HG03095 (cell line): Measurements from ENCODE around the gene BCL2L1.

ENCODE experiments used
- ATAC-seq: cut with Tn5 transposase; IDR thresholded peaks from one replicate; pipeline ENCODE4 v1.9.1; 2021; ENCODE audit warnings: moderate library complexity; ENCODE audit not compliant: unreplicated experiment

BCL2L1 gene

GRCh38 chr20:31710423-31711108 lies 12.1 kb downstream of the BCL2L1 start:
- ATAC-seq = no peak

- no peak for ATAC-seq
Observed at GRCh38 chr20:31709939-31710338, 12.7 kb downstream of the BCL2L1 start.

GRCh38 chr20:31708736-31709534 lies 13.7 kb downstream of the BCL2L1 start:
- ATAC-seq = no peak

GRCh38 chr20:31707994-31708735 lies 14.5 kb downstream of the BCL2L1 start:
- no peak for ATAC-seq

GRCh38 chr20:31707258-31707615 lies 15.4 kb downstream of the BCL2L1 start:
- ATAC-seq = no peak

GRCh38 chr20:31706607-31707257 lies 15.9 kb downstream of the BCL2L1 start:
- ATAC-seq = no peak

- ATAC-seq = peak; percentile 87
Observed at GRCh38 chr20:31705598-31706597, 16.8 kb downstream of the BCL2L1 start.

- ATAC-seq = no peak
Observed at GRCh38 chr20:31705191-31705590, 17.5 kb downstream of the BCL2L1 start.

- no peak for ATAC-seq
Observed at GRCh38 chr20:31704225-31705119, 18.2 kb downstream of the BCL2L1 start.

- ATAC-seq = no peak
Observed at GRCh38 chr20:31701591-31701990, 21.1 kb downstream of the BCL2L1 start.

GRCh38 chr20:31700747-31701146 lies 21.9 kb downstream of the BCL2L1 start:
- no peak for ATAC-seq

- no peak for ATAC-seq
Observed at GRCh38 chr20:31699801-31700728, 22.6 kb downstream of the BCL2L1 start.

- peak; percentile 97 for ATAC-seq
Observed at GRCh38 chr20:31698803-31699718, 23.6 kb downstream of the BCL2L1 start.

GRCh38 chr20:31698243-31698802 lies 24.3 kb downstream of the BCL2L1 start:
- ATAC-seq = no peak

- no peak for ATAC-seq
Observed at GRCh38 chr20:31695849-31696804, 26.5 kb downstream of the BCL2L1 start.
